HEK293 (cell line): ENCODE measurements around the gene AFG1L.

Experiments used
- CTCF ChIA-PET: fragments of 350-600 bp; formaldehyde crosslinking; extraction: SDS; loops from one replicate; lab custom pipeline; 2021; ENCODE audit warnings: antibody characterized with exemption; lab: Yijun Ruan, JAX
- POLR2A ChIA-PET: fragments of 300-600 bp; formaldehyde crosslinking; extraction: SDS; loops from one replicate; lab custom pipeline; 2020; ENCODE audit warnings: antibody characterized with exemption, inconsistent platforms; lab: Yijun Ruan, JAX
- H3K27ac ChIP-seq: fragments of 200-500 bp; sonication (Bioruptor generic); 2 replicates; pipeline ENCODE4 v1.5.1; 2014; ENCODE audit warnings: low read depth, low read length, control low read depth, inconsistent platforms; ENCODE audit errors: extremely low read depth
- H3K36me3 ChIP-seq, 2 experiments: fragments of 200-500 bp in 1 of 2; sonication (Bioruptor generic) in 1 of 2; 1 replicate in 1 of 2; 2 replicates in 1 of 2; pipeline ENCODE4 v1.5.1; 2014 to 2017; ENCODE audit warnings: inconsistent platforms in 2 of 2, low read length in 2 of 2; ENCODE audit not compliant: control insufficient read depth in 2 of 2, insufficient read depth in 1 of 2
- H3K4me1 ChIP-seq: fragments of 200-500 bp; sonication (Bioruptor generic); 2 replicates; pipeline ENCODE4 v1.5.1; 2014; ENCODE audit warnings: mild to moderate bottlenecking, low read length, inconsistent platforms; ENCODE audit not compliant: control insufficient read depth, insufficient read depth
- H3K4me3 ChIP-seq: 2 replicates; pipeline ENCODE4 v1.5.1; 2011; ENCODE audit warnings: low read depth, mild to moderate bottlenecking, control low read depth, low read length, moderate library complexity
- H3K9me3 ChIP-seq: fragments of 200-500 bp; sonication (Bioruptor generic); 2 replicates; pipeline ENCODE4 v1.5.1; 2014; ENCODE audit warnings: low read depth, low read length, inconsistent platforms; ENCODE audit not compliant: control insufficient read depth, insufficient read depth
- GFI1B ChIP-seq: fragments of 450-650 bp; formaldehyde crosslinking; IDR thresholded peaks from 2 replicates; pipeline ENCODE4 v1.5.1; 2016; ENCODE audit warnings: missing biosample characterization, missing genetic modification characterization
- HIC1 ChIP-seq: fragments of 450-650 bp; formaldehyde crosslinking; IDR thresholded peaks from 2 replicates; pipeline ENCODE4 v1.5.1; 2016; ENCODE audit warnings: missing biosample characterization, missing genetic modification characterization
- PRDM6 ChIP-seq: fragments of 450-650 bp; formaldehyde crosslinking; IDR thresholded peaks from 2 replicates; pipeline ENCODE4 v1.5.1; 2017; ENCODE audit warnings: missing biosample characterization, missing genetic modification characterization
- RBAK ChIP-seq: fragments of 450-650 bp; formaldehyde crosslinking; IDR thresholded peaks from 2 replicates; pipeline ENCODE4 v1.5.1; 2016; ENCODE audit warnings: missing biosample characterization, missing genetic modification characterization
- SP7 ChIP-seq: fragments of 450-650 bp; formaldehyde crosslinking; IDR thresholded peaks from 2 replicates; pipeline ENCODE4 v1.5.1; 2016; ENCODE audit warnings: missing biosample characterization, missing genetic modification characterization
- ZBTB10 ChIP-seq: fragments of 450-650 bp; formaldehyde crosslinking; IDR thresholded peaks from 2 replicates; pipeline ENCODE4 v1.5.1; 2016; ENCODE audit warnings: missing biosample characterization, missing genetic modification characterization
- ZBTB6 ChIP-seq: fragments of 450-650 bp; formaldehyde crosslinking; IDR thresholded peaks from 2 replicates; pipeline ENCODE4 v1.5.1; 2017; ENCODE audit warnings: missing biosample characterization, missing genetic modification characterization
- ZBTB8A ChIP-seq: fragments of 450-650 bp; formaldehyde crosslinking; IDR thresholded peaks from 2 replicates; pipeline ENCODE4 v1.5.1; 2016; ENCODE audit warnings: missing biosample characterization, missing genetic modification characterization
- ZFP69B ChIP-seq: fragments of 450-650 bp; formaldehyde crosslinking; IDR thresholded peaks from 2 replicates; pipeline ENCODE4 v1.5.1; 2016; ENCODE audit warnings: missing biosample characterization, missing genetic modification characterization
- ZNF24 ChIP-seq: fragments of 450-650 bp; formaldehyde crosslinking; IDR thresholded peaks from 2 replicates; pipeline ENCODE4 v1.5.1; 2016; ENCODE audit warnings: missing biosample characterization, missing genetic modification characterization
- ZNF26 ChIP-seq: fragments of 450-650 bp; formaldehyde crosslinking; IDR thresholded peaks from 2 replicates; pipeline ENCODE4 v1.5.1; 2016; ENCODE audit warnings: missing biosample characterization, missing genetic modification characterization
- ZNF449 ChIP-seq: fragments of 450-650 bp; formaldehyde crosslinking; IDR thresholded peaks from 2 replicates; pipeline ENCODE4 v1.5.1; 2017; ENCODE audit warnings: missing biosample characterization, mild to moderate bottlenecking, missing genetic modification characterization, moderate library complexity
- ZNF473 ChIP-seq: fragments of 450-650 bp; formaldehyde crosslinking; IDR thresholded peaks from 2 replicates; pipeline ENCODE4 v1.5.1; 2017; ENCODE audit warnings: missing biosample characterization, missing genetic modification characterization
- ZNF561 ChIP-seq: fragments of 450-650 bp; IDR thresholded peaks from 2 replicates; pipeline ENCODE4 v1.5.1; 2018; ENCODE audit warnings: missing biosample characterization, missing genetic modification characterization, borderline replicate concordance
- ZNF596 ChIP-seq: fragments of 450-650 bp; IDR thresholded peaks from 2 replicates; pipeline ENCODE4 v1.5.0; 2018; ENCODE audit warnings: missing biosample characterization, mild to moderate bottlenecking, missing genetic modification characterization, moderate library complexity
- ZNF660 ChIP-seq: fragments of 450-650 bp; IDR thresholded peaks from 2 replicates; pipeline ENCODE4 v1.5.1; 2018; ENCODE audit warnings: missing biosample characterization, mild to moderate bottlenecking, missing genetic modification characterization
- ZNF664 ChIP-seq: fragments of 450-650 bp; formaldehyde crosslinking; IDR thresholded peaks from 2 replicates; pipeline ENCODE4 v1.5.1; 2016; ENCODE audit warnings: missing biosample characterization, missing genetic modification characterization
- ZNF677 ChIP-seq: fragments of 450-650 bp; IDR thresholded peaks from 2 replicates; pipeline ENCODE4 v1.5.0; 2018; ENCODE audit warnings: missing biosample characterization, mild to moderate bottlenecking, missing genetic modification characterization, moderate library complexity
- ZNF776 ChIP-seq: fragments of 450-650 bp; formaldehyde crosslinking; IDR thresholded peaks from 2 replicates; pipeline ENCODE4 v1.5.0; 2017; ENCODE audit warnings: missing biosample characterization, missing genetic modification characterization, borderline replicate concordance
- ZSCAN23 ChIP-seq: fragments of 450-650 bp; formaldehyde crosslinking; IDR thresholded peaks from 2 replicates; pipeline ENCODE4 v1.5.1; 2016; ENCODE audit warnings: missing biosample characterization, missing genetic modification characterization

AFG1L gene

GRCh38 chr6:108361312-108361932 lies 66.6 kb downstream of the AFG1L start:
- Histone ChIP-seq H3K27ac (no peak overlapping the region), H3K4me1 (no peaks in the 10 kb centered on the region), H3K36me3 (peaks cover 0 to 12% of the 10 kb centered on the region in 2 experiments; a peak in 1 of 3 replicates), H3K4me3 (no peak overlapping the region), H3K9me3 (no peaks in the 10 kb centered on the region)
- CTCF ChIA-PET = interaction anchor here (1.7 to 1.8 kb wide), 2 partner anchors 227 to 381 kb away, joined by 4 to 6 read pairs; no protein-coding TSS in a partner anchor
- POLR2A ChIA-PET = no interaction called here
- TF ChIP-seq ZBTB6 (tag by site-specific recombination) = no peak
- no peak for TF ChIP-seq HIC1 (tag by site-specific recombination)
- TF ChIP-seq SP7 (tag by site-specific recombination) = no peak
- no peak for TF ChIP-seq ZNF473 (tag by site-specific recombination)
- no peak for TF ChIP-seq ZNF24
- no peak for TF ChIP-seq PRDM6 (tag by site-specific recombination)
- TF ChIP-seq ZNF677 (tag by site-specific recombination) = no peak
- TF ChIP-seq ZNF660 (tag by site-specific recombination) = no peak
- TF ChIP-seq GFI1B (tag by site-specific recombination) = no peak
- TF ChIP-seq ZNF664 (tag by site-specific recombination) = no peak
- no peak for TF ChIP-seq ZFP69B (tag by site-specific recombination)
- TF ChIP-seq ZNF449 = no peak
- TF ChIP-seq ZNF776 (tag by site-specific recombination) = no peak
- TF ChIP-seq ZBTB10 (tag by site-specific recombination) = no peak
- TF ChIP-seq RBAK = no peak
- no peak for TF ChIP-seq ZNF596
- TF ChIP-seq ZNF561 = no peak
- TF ChIP-seq ZNF26 (tag by site-specific recombination) = no peak
- no peak for TF ChIP-seq ZSCAN23 (tag by site-specific recombination)
- no peak for TF ChIP-seq ZBTB8A
